Keratinocyte (primary cell): Measurements from ENCODE around the gene PECR. TPM values are rescaled to one million over a fixed set of nuclear protein-coding genes. Genes with fewer than 3 reads are reported as not detected.

Source experiments
- DNase-seq: peaks from one replicate; pipeline ENCODE4 v3.0.0-alpha.2; 2011; ENCODE audit warnings: low read depth, missing footprints, low spot score
- FAIRE-seq: peaks from 2 replicates; lab custom pipeline; 2011; peaks lifted over from hg19 to GRCh38; lab: Jason Lieb, UNC
- H2AFZ ChIP-seq: 2 replicates; pipeline ENCODE4 v1.6.0; 2012; ENCODE audit warnings: low read length, control low read depth, inconsistent platforms; ENCODE audit not compliant: control insufficient read depth
- H3K27ac ChIP-seq: 2 replicates; pipeline ENCODE4 v1.5.1; 2011; ENCODE audit warnings: low read length; ENCODE audit not compliant: control insufficient read depth, insufficient read depth
- H3K27me3 ChIP-seq: 3 replicates; pipeline ENCODE4 v1.6.0; 2011; ENCODE audit warnings: low read length; ENCODE audit not compliant: control insufficient read depth, insufficient read depth; ENCODE audit errors: extremely low read depth
- H3K36me3 ChIP-seq, 2 experiments: 2 replicates in 1 of 2; 3 replicates in 1 of 2; pipeline ENCODE4 v1.5.1; 2011; ENCODE audit warnings: low read length in 2 of 2, mild to moderate bottlenecking in 1 of 2; ENCODE audit not compliant: control insufficient read depth in 2 of 2, insufficient read depth in 2 of 2; ENCODE audit errors: extremely low read depth in 1 of 2
- H3K4me1 ChIP-seq: 3 replicates; pipeline ENCODE4 v1.5.1; 2011; ENCODE audit warnings: low read length; ENCODE audit not compliant: control insufficient read depth, insufficient read depth; ENCODE audit errors: extremely low read depth
- H3K4me2 ChIP-seq: 3 replicates; pipeline ENCODE4 v1.6.0; 2011; ENCODE audit warnings: low read depth, low read length; ENCODE audit not compliant: control insufficient read depth, insufficient read depth; ENCODE audit errors: extremely low read depth
- H3K4me3 ChIP-seq, 3 experiments: fragments of 200-600 bp in 1 of 3; sonication (generic) in 1 of 3; 2 replicates in 2 of 3; 3 replicates in 1 of 3; pipeline ENCODE4 v1.5.1; 2011 to 2016; ENCODE audit warnings: low read length in 3 of 3, mild to moderate bottlenecking in 3 of 3, control low read depth in 2 of 3, inconsistent platforms in 1 of 3, low read depth in 1 of 3, mixed read lengths in 1 of 3, mixed run types in 1 of 3, moderate library complexity in 1 of 3; ENCODE audit not compliant: control insufficient read depth in 2 of 3, insufficient read depth in 2 of 3; ENCODE audit errors: extremely low read depth in 1 of 3
- H3K79me2 ChIP-seq: 2 replicates; pipeline ENCODE4 v1.6.0; 2012; ENCODE audit warnings: low read length; ENCODE audit not compliant: control insufficient read depth, insufficient read depth
- H3K9ac ChIP-seq: 3 replicates; pipeline ENCODE4 v1.6.0; 2011; ENCODE audit warnings: low read length; ENCODE audit not compliant: control insufficient read depth, insufficient read depth; ENCODE audit errors: extremely low read depth
- H3K9me1 ChIP-seq: 3 replicates; pipeline ENCODE4 v1.6.0; 2011; ENCODE audit warnings: low read length; ENCODE audit not compliant: control insufficient read depth, insufficient read depth; ENCODE audit errors: extremely low read depth
- H3K9me3 ChIP-seq: 2 replicates; pipeline ENCODE4 v1.5.1; 2012; ENCODE audit warnings: low read depth, low read length; ENCODE audit not compliant: control insufficient read depth
- H4K20me1 ChIP-seq: 3 replicates; pipeline ENCODE4 v1.6.0; 2011; ENCODE audit warnings: low read length; ENCODE audit not compliant: control insufficient read depth, insufficient read depth; ENCODE audit errors: extremely low read depth
- CTCF ChIP-seq, 3 experiments: IDR thresholded peaks in 1 of 3; conservative IDR thresholded peaks in 1 of 3; optimal IDR thresholded peaks in 1 of 3; 2 replicates in 2 of 3; 3 replicates in 1 of 3; pipeline versions ENCODE3 to v1.5.1; 2011; ENCODE audit warnings: low read length in 3 of 3, mild to moderate bottlenecking in 3 of 3, moderate library complexity in 2 of 3, control low read depth in 1 of 3, inconsistent platforms in 1 of 3; ENCODE audit not compliant: insufficient read depth in 2 of 3; ENCODE audit errors: extremely low read depth in 1 of 3
- EZH2 ChIP-seq: IDR thresholded peaks from one replicate; pipeline ENCODE4 v1.6.1; 2012; ENCODE audit warnings: inconsistent platforms, mild to moderate bottlenecking, low read length, moderate library complexity
- dilution Hi-C: fragments of 300-500 bp; cut with MboI; formaldehyde crosslinking; loops from one replicate; pipeline ENCODE4 v1.7.0; 2020; ENCODE audit warnings: low sequenced_read_pairs; ENCODE audit not compliant: extremely low pct_ligation_motif_present
- polyA plus RNA-seq, 5 experiments: library from polyadenylated mRNA; depleted of rRNA in 3 of 5; stranded (reverse) in 3 of 5; stranded (forward) in 1 of 5; unstranded in 1 of 5; fragments of >200 nt; gene quantifications; 1 replicate in 1 of 5; 2 replicates in 3 of 5; 3 replicates in 1 of 5; pipeline versions ENCODE4 v1.2.1 to v1.2.3, GENCODE V29; 2011 to 2012; ENCODE audit warnings: missing spikeins in 2 of 5, low read depth in 1 of 5, low replicate concordance in 1 of 5

The PECR gene
- polyA plus RNA-seq, 1 donor (not counting 4 experiments of a cell fraction or from before 2014, with no cell fraction given): 12.0 TPM

GRCh38 chr2:216082805-216083204 is 1.2 kb upstream of the PECR start:
- no peaks in the 10 kb centered on the region for H3K9me1 ChIP-seq
- peaks cover 4% of the 10 kb centered on the region for H3K27me3 ChIP-seq
- dilution Hi-C loops: no loop called here
- H3K36me3 ChIP-seq: no peaks in the 10 kb centered on the region
- no peaks in the 10 kb centered on the region for H4K20me1 ChIP-seq
- FAIRE-seq: no peak
- no peaks in the 10 kb centered on the region for H3K4me1 ChIP-seq
- TF ChIP-seq CTCF (optimal IDR thresholded peaks at IDR 0.05 in 1 of 3, IDR thresholded peaks at IDR 0.05 in 1 of 3, conservative IDR thresholded peaks at IDR 0.05 in 1 of 3; ENCODE audit: extremely low read depth in 1 of 3, insufficient read depth in 2 of 3, low read length in 3 of 3) (no peak), EZH2 (no peak)
- no peak overlapping the region for H3K4me3 ChIP-seq
- H3K9ac ChIP-seq: no peak overlapping the region
- no peak overlapping the region for H3K27ac ChIP-seq
- no peak overlapping the region for H3K4me2 ChIP-seq
- H3K9me3 ChIP-seq: no peaks in the 10 kb centered on the region
- H3K79me2 ChIP-seq: no peaks in the 10 kb centered on the region
- no peak overlapping the region for H2AFZ ChIP-seq
- no peak for DNase-seq

GRCh38 chr2:216082117-216082711 is 605 bp upstream of the PECR start:
- no peaks in the 10 kb centered on the region for H4K20me1 ChIP-seq
- H3K9me3 ChIP-seq: no peaks in the 10 kb centered on the region
- no peaks in the 10 kb centered on the region for H3K79me2 ChIP-seq
- FAIRE-seq: no peak
- peak overlapping the region; percentile 58 to 82 (median 82) for H3K4me3 ChIP-seq
- peaks cover 4% of the 10 kb centered on the region for H3K27me3 ChIP-seq
- peak overlapping the region; percentile 96 for H3K4me2 ChIP-seq
- no peaks in the 10 kb centered on the region for H3K36me3 ChIP-seq
- peak overlapping the region; percentile 67 for H3K9ac ChIP-seq
- H3K4me1 ChIP-seq: no peaks in the 10 kb centered on the region
- no peaks in the 10 kb centered on the region for H3K9me1 ChIP-seq
- dilution Hi-C loops: no loop called here
- TF ChIP-seq EZH2 (peak; percentile 43), CTCF (optimal IDR thresholded peaks at IDR 0.05 in 1 of 3, IDR thresholded peaks at IDR 0.05 in 1 of 3, conservative IDR thresholded peaks at IDR 0.05 in 1 of 3; ENCODE audit: extremely low read depth in 1 of 3, insufficient read depth in 2 of 3, low read length in 3 of 3) (no peak)
- no peak for DNase-seq
- peak overlapping the region; percentile 50 for H2AFZ ChIP-seq
- H3K27ac ChIP-seq: no peak overlapping the region
